Stimulated activated CD4-positive, alpha-beta T cell treated with anti-CD3 and anti-CD28 coated beads, Interleukin-1b, Interleukin-23, amount 100 ng/mL, for 48 hours (primary cell): ENCODE data around the gene FYN.

ENCODE experiments used
- DNase-seq: peaks from one replicate; pipeline ENCODE4 v3.0.0-alpha.2; 2020

Gene FYN

GRCh38 chr6:111784433-111784832, 88.8 kb downstream of the FYN start:
- no peak for DNase-seq

- DNase-seq = no peak
Measured at GRCh38 chr6:111782887-111783466, 90.3 kb downstream of the FYN start.

GRCh38 chr6:111782192-111782809, 91.0 kb downstream of the FYN start:
- DNase-seq = no peak

GRCh38 chr6:111781041-111781708, 92.1 kb downstream of the FYN start:
- DNase-seq = no peak

- DNase-seq = no peak
Measured at GRCh38 chr6:111780393-111780792, 92.9 kb downstream of the FYN start.

- DNase-seq = no peak
Measured at GRCh38 chr6:111779660-111780059, 93.6 kb downstream of the FYN start.

- DNase-seq = no peak
Measured at GRCh38 chr6:111779031-111779430, 94.2 kb downstream of the FYN start.

- no peak for DNase-seq
Measured at GRCh38 chr6:111777357-111777756, 95.9 kb downstream of the FYN start.

- no peak for DNase-seq
Measured at GRCh38 chr6:111776236-111777221, 96.7 kb downstream of the FYN start.

- no peak for DNase-seq
Measured at GRCh38 chr6:111775145-111775922, 97.9 kb downstream of the FYN start.

- no peak for DNase-seq
Measured at GRCh38 chr6:111774346-111774703, 98.9 kb downstream of the FYN start.

- no peak for DNase-seq
Measured at GRCh38 chr6:111773501-111774345, 99.5 kb downstream of the FYN start.

- no peak for DNase-seq
Measured at GRCh38 chr6:111772381-111772780, 100.9 kb downstream of the FYN start.

GRCh38 chr6:111771629-111772028, 101.6 kb downstream of the FYN start:
- no peak for DNase-seq

GRCh38 chr6:111771094-111771432, 102.2 kb downstream of the FYN start:
- DNase-seq = no peak

- no peak for DNase-seq
Measured at GRCh38 chr6:111770263-111771093, 102.8 kb downstream of the FYN start.

GRCh38 chr6:111769365-111770152, 103.7 kb downstream of the FYN start:
- no peak for DNase-seq

- DNase-seq = no peak
Measured at GRCh38 chr6:111768431-111768770, 104.9 kb downstream of the FYN start.

GRCh38 chr6:111767752-111768430, 105.4 kb downstream of the FYN start:
- no peak for DNase-seq
